GM12891 (cell line): Measurements from ENCODE around the gene ACSL1.

ENCODE experiments used
- POLR2A ChIP-seq: IDR thresholded peaks from 2 replicates; pipeline ENCODE4 v1.6.1; 2011; ENCODE audit warnings: low read depth, low read length, control low read depth
- POLR2AphosphoS5 ChIP-seq: IDR thresholded peaks from 2 replicates; pipeline ENCODE4 v1.6.1; 2011; ENCODE audit warnings: low read depth, low read length, control low read depth
- SPI1 ChIP-seq: IDR thresholded peaks from 2 replicates; pipeline ENCODE4 v1.6.1; 2011; ENCODE audit warnings: low read depth, low read length, control low read depth
- TAF1 ChIP-seq: IDR thresholded peaks from 2 replicates; pipeline ENCODE4 v1.6.1; 2011; ENCODE audit warnings: low read depth, low read length, control low read depth

DNA sequence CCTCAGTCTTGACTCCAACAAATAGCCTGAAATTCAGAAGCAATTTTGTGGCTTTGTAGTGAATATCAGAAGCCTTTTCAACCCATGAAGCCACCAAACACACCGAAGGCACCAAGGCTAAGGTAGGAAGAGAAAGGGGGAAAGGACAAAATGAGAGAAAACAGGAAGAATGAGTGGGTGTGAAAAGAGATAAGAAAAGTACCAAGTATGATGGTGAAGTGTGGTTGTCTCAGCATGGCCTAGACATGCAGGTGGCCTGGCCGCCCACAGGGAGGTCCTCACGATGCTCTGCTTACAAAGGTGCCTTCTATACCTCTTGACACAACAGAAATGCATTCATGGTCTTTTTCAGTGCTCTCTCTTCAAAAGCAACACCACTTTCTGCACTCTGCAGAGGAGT is 34.9 kb downstream of the ACSL1 start:
- TF ChIP-seq POLR2A (no peak), SPI1 (no peak), TAF1 (no peak), POLR2AphosphoS5 (no peak)
